Ascending aorta (tissue), 2 donors: Measurements from ENCODE around the gene PPP5C. TPM values are rescaled to one million over a fixed set of nuclear protein-coding genes. Genes with fewer than 3 reads are reported as not detected.

Experiments used
- DNase-seq, 2 donors: peaks; one replicate each; pipeline ENCODE4 v3.0.0-alpha.2; 2019; ENCODE audit warnings: low spot score in 2 of 2
- H3K27ac ChIP-seq, 2 donors: fragments of 200-600 bp; sonication (generic); one replicate each; pipeline ENCODE4 v1.5.1; 2016 to 2017; ENCODE audit warnings: mild to moderate bottlenecking in 1 of 2
- H3K27me3 ChIP-seq: fragments of 200-600 bp; sonication (generic); one replicate; pipeline ENCODE4 v1.5.1; 2017
- H3K36me3 ChIP-seq, 2 donors: fragments of 200-600 bp; sonication (generic); one replicate each; pipeline ENCODE4 v1.5.1; 2016
- H3K4me1 ChIP-seq, 2 donors: fragments of 200-600 bp; sonication (generic); one replicate each; pipeline ENCODE4 v1.5.1; 2016 to 2017; ENCODE audit warnings: mild to moderate bottlenecking in 1 of 2
- H3K4me3 ChIP-seq, 2 donors: fragments of 200-600 bp; sonication (generic); one replicate each; pipeline ENCODE4 v1.5.1; 2016 to 2017; ENCODE audit warnings: mild to moderate bottlenecking in 1 of 2
- H3K9me3 ChIP-seq, 2 donors: fragments of 200-600 bp; sonication (generic); one replicate each; pipeline ENCODE4 v1.5.1; 2016
- intact Hi-C: fragments of 100-400 bp; cut with DNase I; formaldehyde crosslinking; loops from one replicate; pipeline ENCODE4 v1.15.1; 2023
- total RNA-seq: library from RNA; depleted of rRNA; stranded (reverse); fragments of >200 nt; gene quantifications from one replicate; pipeline ENCODE4 v1.1.0, GENCODE V29; 2016
- TF ChIP-seq, protein P1 (sequence below), 3 experiments: fragments of 200-600 bp in 2 of 3; fragments of 450-650 bp in 1 of 3; sonication (generic) in 2 of 3; IDR thresholded peaks; one replicate each; pipeline ENCODE4 v1.5.1; 2016 to 2019; ENCODE audit warnings: antibody characterized with exemption in 3 of 3, mild to moderate bottlenecking in 1 of 3, moderate library complexity in 1 of 3

PPP5C gene
- total RNA-seq, 1 donor from 2014 or later: 96.1 TPM

DNA sequence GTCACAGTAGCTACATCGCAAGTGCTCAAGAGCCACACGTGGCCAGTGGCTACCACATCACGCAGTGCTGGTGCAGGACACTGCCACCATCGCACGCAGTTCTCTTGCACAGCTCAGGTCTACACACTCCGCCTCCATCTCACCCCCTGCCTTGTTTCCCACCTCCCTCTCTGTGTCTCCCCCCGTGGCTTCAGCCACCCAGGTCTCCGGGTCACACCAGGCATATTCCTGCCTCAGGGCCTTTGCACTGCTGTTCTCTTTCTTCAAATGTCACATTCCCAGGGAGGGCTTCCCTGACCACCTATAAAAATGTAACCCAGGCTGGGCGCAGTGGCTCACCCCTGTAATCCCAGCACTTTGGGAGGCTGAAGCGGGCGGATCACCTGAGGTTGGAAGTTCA is 55.8 kb downstream of the PPP5C start:
- Histone ChIP-seq H3K27me3 (no peaks in the 10 kb centered on the region), H3K9me3 (no peaks in the 10 kb centered on the region), H3K36me3 (no peaks in the 10 kb centered on the region), H3K4me3 (peak overlapping the region in 1 of 2 donors; percentile 62), H3K27ac (peak overlapping the region in 1 of 2 donors; percentile 63), H3K4me1 (peaks cover 0 to 18% of the 10 kb centered on the region in 2 donors)
- intact Hi-C loops: loop anchor here (1.0 kb wide), 1 partner anchor 85 kb away; no protein-coding TSS in a partner anchor
- DNase-seq: no peak
- TF ChIP-seq, protein P1, sequence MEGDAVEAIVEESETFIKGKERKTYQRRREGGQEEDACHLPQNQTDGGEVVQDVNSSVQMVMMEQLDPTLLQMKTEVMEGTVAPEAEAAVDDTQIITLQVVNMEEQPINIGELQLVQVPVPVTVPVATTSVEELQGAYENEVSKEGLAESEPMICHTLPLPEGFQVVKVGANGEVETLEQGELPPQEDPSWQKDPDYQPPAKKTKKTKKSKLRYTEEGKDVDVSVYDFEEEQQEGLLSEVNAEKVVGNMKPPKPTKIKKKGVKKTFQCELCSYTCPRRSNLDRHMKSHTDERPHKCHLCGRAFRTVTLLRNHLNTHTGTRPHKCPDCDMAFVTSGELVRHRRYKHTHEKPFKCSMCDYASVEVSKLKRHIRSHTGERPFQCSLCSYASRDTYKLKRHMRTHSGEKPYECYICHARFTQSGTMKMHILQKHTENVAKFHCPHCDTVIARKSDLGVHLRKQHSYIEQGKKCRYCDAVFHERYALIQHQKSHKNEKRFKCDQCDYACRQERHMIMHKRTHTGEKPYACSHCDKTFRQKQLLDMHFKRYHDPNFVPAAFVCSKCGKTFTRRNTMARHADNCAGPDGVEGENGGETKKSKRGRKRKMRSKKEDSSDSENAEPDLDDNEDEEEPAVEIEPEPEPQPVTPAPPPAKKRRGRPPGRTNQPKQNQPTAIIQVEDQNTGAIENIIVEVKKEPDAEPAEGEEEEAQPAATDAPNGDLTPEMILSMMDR (IDR thresholded peaks at IDR 0.05): no peak

- no peaks in the 10 kb centered on the region for H3K36me3 ChIP-seq
- intact Hi-C loops: no loop called here
- H3K27me3 ChIP-seq: no peaks in the 10 kb centered on the region
- H3K9me3 ChIP-seq: no peaks in the 10 kb centered on the region
- H3K4me1 ChIP-seq: peaks cover 0 to 23% of the 10 kb centered on the region in 2 donors
- TF ChIP-seq, protein P1 (IDR thresholded peaks at IDR 0.05): no peak
- H3K4me3 ChIP-seq: peak overlapping the region; percentile 46 to 62
- DNase-seq: no peak
- peak overlapping the region; percentile 72 to 77 for H3K27ac ChIP-seq
Measured at GRCh38 chr19:46404055-46404752, 57.3 kb downstream of the PPP5C start.

GRCh38 chr19:46404753-46405468 is 58.0 kb downstream of the PPP5C start:
- peak overlapping the region; percentile 72 to 77 for H3K27ac ChIP-seq
- intact Hi-C loops: no loop called here
- no peak for DNase-seq
- H3K36me3 ChIP-seq: no peaks in the 10 kb centered on the region
- peak overlapping the region; percentile 46 to 62 for H3K4me3 ChIP-seq
- TF ChIP-seq, protein P1 (IDR thresholded peaks at IDR 0.05): peak; percentile 11 to 44 (median 27)
- H3K9me3 ChIP-seq: no peaks in the 10 kb centered on the region
- H3K4me1 ChIP-seq: peaks cover 0 to 23% of the 10 kb centered on the region in 2 donors
- H3K27me3 ChIP-seq: no peaks in the 10 kb centered on the region

DNA sequence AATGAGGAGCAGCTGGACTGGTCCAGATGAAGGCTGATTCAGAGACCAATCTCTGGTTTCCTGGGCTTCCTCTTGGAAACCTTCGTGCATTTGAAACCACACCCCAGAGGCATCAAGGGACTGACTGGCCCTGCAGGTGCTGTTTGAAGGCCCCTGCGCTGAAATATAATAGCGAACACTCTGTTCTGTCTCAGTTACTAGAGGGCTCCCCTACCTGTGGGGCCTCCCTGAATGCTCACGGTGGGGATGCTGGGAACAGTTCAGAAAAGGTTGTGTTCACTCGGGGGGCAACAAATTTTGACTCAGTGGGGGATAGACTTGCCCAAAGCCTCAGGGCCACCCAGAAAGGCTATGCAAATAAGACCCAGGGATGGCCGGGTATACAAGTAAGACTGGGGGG is 60.1 kb downstream of the PPP5C start:
- TF ChIP-seq, protein P1 (IDR thresholded peaks at IDR 0.05): no peak
- intact Hi-C loops: no loop called here
- DNase-seq: no peak
- H3K9me3 ChIP-seq: no peaks in the 10 kb centered on the region
- H3K27ac ChIP-seq: no peak overlapping the region
- H3K4me1 ChIP-seq: peaks cover 8 to 38% of the 10 kb centered on the region in 2 donors
- H3K4me3 ChIP-seq: no peak overlapping the region
- no peaks in the 10 kb centered on the region for H3K27me3 ChIP-seq
- no peaks in the 10 kb centered on the region for H3K36me3 ChIP-seq

GRCh38 chr19:46407856-46408663 is 61.2 kb downstream of the PPP5C start:
- Histone ChIP-seq H3K27me3 (no peaks in the 10 kb centered on the region), H3K27ac (peak overlapping the region; percentile 61 to 76), H3K36me3 (no peaks in the 10 kb centered on the region), H3K4me3 (peak overlapping the region; percentile 37 to 45), H3K4me1 (peaks cover 8 to 36% of the 10 kb centered on the region in 2 donors), H3K9me3 (no peaks in the 10 kb centered on the region)
- DNase-seq: no peak
- TF ChIP-seq, protein P1 (IDR thresholded peaks at IDR 0.05): no peak
- intact Hi-C loops: no loop called here
